Stimulated activated CD4-positive, alpha-beta T cell treated with anti-CD3 and anti-CD28 coated beads, Interleukin-4, amount 100 ng/mL, for 48 hours (primary cell): ENCODE results near the gene KLK12.

Experiments
- DNase-seq, 2 donors: peaks; one replicate each; pipeline ENCODE4 v3.0.0-alpha.2; 2020; ENCODE audit warnings: low read depth in 2 of 2

KLK12 gene

DNA sequence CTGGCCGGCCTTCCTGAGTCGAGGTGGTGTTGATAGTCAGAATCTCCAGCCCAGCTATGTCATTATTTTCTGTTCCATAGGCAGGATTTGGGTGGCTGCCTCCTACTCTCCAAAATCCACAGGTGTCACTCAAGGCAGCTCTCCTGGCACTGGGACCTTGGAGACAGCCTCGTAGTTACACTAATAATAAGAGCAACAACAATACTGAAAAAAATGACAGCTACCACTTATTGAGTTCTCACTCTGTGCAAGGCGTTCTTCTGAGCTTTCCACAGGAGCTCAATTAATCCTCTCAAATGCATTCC, 12.2 kb upstream of the KLK12 start:
- DNase-seq: no peak

DNA sequence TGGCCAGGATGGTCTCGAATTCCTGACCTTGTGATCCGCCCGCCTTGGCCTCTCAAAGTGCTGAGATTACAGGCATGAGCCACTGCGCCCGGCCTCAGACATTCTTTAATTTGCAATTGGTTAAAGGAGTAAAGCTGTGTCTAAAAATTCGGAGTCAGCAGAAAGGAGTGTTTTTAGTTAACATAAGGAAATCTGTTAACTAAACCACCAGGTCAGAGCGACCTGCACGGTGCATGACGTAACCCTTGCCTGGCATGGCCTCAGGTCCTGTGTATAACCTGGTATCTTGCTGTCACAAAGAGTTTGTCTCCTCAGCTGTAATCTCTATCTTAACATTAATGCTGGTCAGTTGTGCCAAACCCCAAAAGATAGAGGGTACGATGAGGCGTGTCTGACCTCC, 9.5 kb upstream of the KLK12 start:
- no peak for DNase-seq

DNA sequence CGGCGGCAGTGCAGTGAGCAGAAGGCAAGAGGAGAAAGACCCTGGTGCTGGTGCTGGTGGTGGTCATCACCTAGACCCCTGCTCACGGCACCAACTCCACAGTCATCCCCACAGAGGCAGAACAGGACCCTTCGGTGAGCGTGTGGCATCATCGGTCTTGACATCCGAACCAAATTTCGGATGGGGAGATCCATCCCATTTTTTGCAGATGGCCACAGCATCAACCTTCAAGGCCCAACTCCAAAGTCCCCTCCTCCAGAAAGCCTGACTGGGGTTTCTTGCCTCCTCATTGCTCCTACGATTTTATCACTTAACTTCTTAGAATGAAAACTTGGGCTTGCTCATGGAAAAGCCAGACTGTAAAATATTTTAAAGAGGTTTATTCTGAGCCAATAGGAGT, 8.7 kb upstream of the KLK12 start:
- DNase-seq: no peak

DNA sequence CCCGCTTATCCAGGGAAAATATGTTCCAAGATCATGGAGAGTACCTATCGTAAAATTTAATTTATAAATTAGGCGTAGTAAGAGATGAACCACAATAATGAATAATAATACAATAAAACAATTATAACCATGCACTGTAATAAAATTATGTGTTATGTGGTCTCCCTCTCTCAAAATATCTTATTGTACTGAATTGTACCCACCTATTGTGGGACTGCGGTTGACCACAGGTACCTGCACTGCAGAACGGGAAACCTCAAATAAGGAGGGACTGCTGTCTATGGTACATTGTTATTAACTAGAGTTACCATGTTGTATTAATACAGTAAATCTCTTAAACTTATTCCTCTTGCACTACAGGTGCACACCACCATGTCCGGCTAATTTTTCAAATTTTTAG, 5.3 kb upstream of the KLK12 start:
- DNase-seq: no peak

DNA sequence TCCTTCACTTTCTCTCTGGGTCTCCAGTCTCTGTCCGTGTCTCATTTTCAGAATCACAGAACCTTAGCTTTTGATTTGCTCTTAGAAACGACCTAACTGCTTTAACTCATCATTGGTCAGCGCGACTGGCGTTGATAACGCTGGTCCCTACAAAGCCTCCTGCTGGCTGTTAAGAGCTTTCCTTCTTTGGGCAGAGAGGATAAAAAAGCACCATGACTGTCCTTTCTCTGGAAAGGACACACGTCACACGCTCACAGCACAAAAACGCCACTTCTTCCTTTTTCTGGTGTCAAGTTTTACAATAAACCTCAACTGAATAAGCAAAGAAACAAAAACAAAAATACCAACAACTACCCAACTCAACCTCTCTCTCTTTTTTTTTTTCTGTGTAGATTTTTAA, 1.7 kb upstream of the KLK12 start:
- no peak for DNase-seq

DNA sequence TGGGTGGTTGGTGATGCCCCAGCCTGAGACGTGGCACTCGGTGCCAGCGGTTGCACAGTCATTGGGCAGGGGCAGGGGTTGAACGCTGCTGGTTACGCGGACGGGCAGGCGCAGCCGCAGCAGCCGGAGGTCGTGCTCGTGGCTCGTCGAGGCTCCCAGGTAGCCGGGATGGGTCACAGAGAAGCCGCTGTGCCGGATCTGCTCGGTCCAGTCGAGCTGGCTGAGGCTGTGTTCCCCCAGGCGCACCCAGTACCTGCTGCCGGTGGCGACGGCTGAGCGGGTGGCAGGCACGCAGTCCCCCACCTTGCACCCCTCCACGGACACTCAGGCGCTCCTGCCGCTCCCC, 2.9 kb downstream of the KLK12 start:
- DNase-seq: no peak

DNA sequence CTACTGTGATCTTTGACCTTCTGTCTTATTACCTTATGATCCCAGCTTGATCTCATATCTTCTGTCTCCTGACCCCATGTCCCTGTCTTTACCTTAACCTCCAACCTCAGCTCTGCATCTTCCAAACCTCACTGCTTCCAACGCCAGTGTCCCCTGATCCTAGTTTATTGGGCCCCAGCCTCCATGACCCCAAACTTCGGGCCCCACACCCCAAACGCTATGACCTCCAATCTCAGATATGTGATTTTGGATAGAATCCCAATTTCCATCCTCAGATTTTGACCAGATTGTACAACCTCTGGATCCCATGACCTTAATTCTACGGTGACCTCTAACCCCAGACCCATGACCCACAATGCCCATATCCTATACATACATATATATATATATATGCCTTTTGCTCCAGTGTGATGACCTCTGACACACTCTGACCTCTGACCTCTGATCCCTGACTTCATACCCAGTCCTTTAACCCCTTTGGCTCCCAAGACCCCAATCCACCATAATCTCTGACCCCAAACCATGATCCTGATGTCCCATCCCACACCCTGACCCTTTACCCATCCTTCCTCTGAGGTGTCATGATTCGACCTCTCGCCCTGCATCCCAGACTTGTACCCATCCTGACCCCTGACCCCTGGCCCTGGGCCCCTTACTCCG, 3.5 kb downstream of the KLK12 start:
- DNase-seq: no peak

DNA sequence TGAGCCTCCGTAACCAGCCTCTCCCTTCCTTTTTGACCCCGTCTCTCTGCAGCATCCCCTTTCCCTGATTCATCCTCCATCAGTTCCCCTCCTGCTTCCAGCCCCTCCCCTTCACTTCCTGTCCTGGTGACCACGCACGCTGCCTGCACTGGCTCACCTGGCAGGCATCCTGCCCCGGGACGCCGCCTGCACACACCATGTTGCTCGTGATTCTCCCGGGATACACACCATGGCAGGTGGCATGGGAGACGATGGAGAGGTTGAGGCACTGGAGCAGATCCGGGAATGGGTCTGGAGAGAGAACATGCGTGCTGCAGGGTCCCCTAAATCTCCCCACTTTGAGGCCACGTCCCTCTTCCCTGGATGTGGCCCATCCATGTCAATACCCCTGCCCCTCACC, 4.2 kb downstream of the KLK12 start:
- DNase-seq: no peak

DNA sequence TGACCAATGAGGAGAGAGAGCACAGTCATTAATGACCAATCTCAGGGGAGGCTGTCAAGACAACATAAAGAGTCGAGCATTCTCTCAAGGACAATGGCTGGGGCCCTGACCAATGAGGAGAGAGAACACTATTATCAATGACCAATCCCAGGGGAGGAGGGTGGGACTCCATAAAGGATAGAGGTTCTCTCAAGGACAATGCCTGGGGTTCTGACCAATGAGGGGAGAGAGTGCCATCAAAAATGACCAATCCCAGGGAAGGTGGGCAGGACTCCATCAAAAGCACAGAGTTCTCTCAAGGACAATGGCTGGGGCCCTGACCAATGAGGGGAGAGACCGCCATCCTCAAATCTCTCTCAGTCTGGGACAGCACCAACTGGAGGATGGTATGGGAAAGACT, 5.1 kb downstream of the KLK12 start:
- no peak for DNase-seq

DNA sequence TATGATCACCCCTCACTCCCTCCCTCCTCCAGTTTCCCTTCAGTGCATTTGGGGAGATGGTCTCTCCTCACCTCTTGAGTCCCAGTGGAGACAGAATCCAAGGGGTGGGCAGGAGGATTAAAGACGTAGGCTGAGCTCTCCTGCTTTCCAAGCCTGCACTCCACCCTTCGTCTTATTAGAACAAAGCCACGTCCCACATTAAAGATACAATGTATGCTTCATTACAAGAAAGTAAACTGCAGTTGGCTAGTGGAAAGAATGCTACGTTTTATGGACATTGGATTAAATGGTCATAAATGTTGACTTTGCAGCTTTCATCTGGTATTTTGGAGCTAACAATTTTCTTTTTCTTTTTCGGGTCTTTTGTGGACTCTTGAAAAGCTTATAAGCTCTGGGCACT, 6.9 kb downstream of the KLK12 start:
- DNase-seq: no peak

DNA sequence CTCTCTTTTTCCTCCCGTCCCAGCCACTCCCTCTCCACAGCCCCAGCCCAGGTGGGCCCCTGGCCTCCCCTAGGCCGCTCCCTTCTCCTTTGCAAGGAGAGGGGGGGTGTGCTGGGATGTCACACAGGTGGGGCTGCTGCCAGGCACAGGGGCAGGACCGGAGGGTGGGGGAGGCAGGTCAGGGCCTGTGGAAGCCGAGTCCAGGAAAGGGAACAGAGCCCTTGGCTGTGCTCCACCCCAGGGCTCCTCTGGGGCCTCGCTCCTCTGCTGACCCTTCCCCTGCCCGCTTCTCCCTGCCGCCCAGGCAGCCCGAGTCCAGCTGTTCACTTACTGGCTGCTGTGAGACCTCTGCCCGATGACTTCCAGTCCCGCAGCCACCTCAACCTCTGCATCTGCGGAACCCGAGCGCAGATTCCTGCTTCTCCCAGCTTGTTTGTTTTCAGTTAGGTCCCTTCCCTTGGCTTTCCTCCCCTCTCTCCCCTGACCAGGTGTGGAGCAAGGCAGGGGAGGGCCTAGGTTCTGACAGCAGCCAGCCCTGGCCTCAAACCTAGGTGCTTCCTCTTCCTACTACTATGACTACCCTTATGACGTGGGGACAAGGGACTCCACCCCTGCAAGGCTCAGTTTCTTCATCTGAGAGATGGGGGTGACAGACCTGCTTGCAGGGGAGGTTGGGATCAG, 7.5 kb downstream of the KLK12 start:
- DNase-seq: no peak

DNA sequence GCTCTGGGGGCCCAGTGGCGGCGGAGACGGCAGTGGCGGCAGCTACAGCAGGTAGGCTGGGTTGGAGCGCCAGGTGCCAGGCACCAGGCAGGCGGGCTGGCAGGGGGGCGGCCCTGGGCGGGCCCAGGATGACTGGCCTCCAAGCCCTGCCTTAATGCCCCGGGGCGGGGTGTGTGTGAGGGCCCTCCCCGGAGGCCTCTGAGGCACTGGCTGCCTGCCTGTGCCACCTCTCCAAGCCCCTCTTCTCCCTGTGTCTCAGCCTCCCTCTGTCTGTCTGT, 8.3 kb downstream of the KLK12 start, which contains the start of gene KLK11:
TSS of gene KLK11 (minus strand) at position 63 of the 278 bp plus-strand sequence. CDS start 985 bp downstream, outside the sequence.
- no peak for DNase-seq

DNA sequence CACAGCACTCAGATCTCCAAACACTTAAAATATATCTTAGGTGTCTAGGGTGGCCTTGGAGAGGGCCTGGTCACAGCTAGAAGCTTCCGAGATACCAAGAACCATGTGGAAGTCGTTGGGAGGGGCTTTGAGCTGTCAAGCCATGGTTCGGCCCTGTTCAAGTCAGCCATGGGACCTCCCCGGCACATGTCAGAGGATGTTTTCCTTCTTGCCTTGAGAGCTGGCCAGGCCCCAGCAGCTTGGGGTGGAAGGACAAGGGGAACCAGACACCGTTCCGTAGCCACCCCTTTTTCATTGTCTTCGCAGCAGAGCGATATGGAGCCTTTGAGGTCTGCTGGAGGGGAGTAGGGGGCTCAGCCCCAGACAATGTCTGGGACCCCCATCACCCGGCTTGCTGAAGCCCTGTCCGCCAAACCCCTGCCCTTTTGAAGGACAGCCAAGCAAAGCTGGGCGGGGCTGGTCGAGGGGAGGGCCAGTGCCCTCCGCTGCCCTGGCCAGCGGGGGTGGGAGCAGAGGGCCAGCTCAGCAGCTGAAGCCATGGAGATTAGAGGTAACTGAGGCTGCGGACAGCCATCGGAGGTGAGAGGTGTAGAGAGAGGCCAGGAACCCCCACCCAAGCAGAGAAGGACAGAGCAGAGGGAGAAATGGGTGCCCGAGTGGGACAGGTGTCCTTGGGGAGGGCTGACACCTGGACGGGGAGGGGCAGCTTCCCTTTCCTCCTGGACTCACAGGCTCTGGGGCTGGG, 8.8 kb downstream of the KLK12 start:
- DNase-seq: no peak

DNA sequence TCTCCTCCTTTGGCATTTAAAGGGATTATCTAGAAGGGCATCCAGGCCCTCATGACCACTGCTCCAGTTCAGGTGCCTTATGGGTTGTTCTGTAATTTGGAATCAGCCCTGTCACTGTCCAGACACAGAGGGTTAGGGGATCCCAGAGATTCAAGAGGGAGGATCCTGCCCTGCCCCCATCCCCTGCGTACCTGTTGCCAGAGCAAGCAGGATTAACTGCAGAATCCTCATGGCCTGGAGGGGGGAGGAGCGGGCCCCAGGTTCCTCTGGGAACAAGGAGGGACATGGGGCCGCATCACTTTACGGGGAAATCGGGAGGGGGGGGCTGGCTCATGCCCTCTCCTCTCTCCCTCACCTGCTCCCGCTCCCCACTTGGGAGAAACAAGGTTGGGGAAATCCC, 9.4 kb downstream of the KLK12 start:
- DNase-seq: no peak

DNA sequence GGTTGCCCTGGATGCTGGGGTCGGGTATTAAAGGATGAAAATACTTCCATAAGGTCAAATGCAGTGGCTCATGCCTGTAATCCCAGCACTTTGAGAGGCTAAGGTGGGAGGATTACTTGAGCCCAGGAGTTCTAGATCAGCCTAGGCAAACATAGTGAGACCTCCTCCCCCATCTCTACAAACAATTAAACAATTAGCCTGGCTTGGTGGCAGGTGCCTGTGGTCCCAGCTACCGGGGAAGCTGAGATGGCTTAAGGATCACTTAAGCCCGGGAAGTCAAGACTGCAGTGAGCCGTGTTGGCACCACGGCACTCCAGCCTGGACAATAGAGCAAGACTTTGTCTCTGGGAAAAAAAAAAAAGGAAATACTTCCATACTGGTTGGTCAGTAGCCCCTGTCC, 9.9 kb downstream of the KLK12 start:
- DNase-seq: no peak

DNA sequence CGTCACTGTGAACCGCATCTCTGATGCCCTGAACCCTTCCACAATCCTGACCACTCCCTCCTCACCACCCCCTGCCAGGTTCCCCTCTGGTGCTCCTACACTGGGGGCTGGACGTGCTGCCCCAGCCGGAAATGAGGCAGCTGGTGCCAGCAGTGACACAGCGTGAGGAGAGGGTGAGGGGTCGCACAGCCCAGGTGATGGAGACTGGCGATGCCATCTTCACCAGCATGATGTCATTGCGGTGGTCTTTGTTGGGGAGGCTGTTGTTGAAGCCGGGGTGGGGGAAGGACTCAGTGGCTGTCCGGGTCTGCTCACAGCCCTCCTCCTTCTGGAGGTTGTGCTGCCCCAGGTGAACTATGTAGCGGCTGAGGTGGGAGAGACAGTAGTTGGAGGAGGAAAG, 10.9 kb downstream of the KLK12 start:
- DNase-seq: no peak

DNA sequence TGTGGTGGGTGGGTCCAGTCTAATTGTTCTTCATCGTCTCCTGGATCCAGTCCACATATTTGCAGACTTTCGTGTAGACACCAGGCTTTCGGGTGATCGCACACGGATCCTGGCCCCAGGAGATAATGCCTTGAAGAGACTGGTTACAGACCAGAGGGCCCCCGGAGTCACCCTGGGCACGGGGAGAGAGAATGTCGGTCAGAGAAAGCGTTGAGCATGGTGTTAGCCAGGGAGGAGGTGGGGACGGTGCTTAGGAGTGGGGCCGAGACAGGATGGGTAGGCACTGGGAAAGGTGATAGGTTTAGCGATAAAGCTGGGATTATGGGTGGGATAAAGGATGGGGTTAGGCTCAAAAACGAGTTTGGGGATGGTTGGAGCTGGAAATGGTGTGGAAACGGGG, 12.3 kb downstream of the KLK12 start:
- no peak for DNase-seq

DNA sequence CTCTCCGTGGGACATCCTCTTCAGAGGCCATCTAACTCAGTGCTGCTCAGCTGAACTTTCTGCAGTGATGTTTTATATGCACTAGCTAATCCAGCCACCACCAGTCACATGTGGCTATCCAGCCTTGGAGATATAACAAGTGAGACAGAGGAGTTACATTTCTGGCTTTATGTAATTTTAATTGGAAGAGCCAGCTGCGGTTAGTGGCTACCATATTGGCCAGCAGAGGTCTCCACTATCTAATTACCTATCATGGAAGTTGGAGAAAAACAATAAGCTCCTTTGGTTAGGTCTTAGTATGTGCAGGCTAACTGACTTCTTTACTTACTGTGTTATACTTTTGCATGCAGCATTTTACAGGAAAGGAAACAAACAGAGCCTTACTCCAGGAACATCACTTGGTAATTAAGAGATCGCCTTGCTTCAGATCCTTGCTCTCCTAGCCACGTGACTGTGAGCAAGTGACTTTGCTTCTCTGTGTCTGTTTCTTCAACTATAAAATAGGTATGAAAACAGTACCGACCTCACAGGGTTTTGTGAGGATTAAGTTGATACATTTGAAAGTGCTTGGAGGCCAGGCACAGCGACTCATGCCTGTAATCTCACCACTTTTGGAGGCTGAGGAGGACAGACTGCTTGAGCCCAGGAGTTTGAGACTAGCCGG, 13.7 kb downstream of the KLK12 start:
- no peak for DNase-seq

DNA sequence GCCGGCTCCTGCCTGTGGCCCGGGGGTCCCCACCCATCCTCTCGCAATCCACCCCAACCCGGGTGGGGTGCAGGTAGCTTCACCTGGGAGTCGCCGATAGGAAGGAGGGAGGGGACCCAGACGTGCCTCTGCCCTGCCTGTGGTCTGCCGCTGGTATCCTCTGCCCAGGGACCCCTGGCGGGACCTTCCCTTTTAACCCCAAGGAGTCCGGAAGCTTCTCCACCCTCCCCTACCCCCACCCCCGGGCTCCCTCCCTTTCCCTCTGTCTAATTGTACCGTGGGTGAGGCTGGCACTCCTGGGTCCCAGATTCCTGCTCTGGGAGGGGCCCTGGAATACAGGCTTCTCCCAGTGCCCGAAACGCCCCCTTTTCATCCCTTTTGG, 15.3 kb downstream of the KLK12 start, which contains the start of gene KLK10:
TSS of gene KLK10 (minus strand) at position 166 of the 382 bp plus-strand sequence. CDS start 579 bp downstream, outside the sequence.
- no peak for DNase-seq

DNA sequence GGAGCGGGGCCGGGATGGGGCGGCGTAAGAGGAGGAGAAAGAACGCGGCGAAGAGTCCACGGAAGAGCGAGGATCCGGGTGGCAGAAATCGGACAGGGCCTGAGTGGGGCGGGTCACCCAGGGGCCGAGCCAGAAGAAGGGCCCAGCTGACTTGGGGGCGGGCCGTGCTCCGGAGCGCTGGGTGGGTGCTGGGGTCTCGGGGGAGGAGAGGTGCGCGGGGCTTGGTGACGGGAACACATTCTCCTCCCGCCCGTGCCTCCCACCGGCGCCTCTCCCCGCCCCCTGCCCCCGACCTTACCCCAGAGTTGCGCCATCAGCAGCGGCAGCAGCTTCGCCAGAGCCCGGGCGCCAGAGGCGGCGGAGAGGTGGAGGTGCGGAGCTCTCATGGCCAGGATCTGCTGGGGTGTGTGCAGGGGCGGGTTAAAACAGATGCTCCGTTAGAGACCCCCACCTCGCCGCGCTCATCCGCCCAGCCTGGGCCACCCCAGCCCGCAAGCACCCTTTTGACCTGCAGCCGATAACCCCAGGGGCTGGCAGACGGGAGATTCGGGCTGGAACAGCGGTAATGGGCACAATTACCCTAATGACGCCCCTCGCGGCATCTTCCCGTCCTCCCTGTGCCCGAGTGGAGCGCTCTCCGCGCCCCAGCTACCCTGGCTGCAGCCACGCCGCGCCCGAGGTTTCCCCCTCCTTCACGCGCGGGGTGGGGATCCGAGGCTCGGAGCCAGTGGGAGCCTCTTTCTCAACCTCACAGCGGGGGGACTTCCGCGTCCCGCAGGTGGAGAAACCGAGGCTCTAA, 15.9 kb downstream of the KLK12 start:
- DNase-seq: no peak

DNA sequence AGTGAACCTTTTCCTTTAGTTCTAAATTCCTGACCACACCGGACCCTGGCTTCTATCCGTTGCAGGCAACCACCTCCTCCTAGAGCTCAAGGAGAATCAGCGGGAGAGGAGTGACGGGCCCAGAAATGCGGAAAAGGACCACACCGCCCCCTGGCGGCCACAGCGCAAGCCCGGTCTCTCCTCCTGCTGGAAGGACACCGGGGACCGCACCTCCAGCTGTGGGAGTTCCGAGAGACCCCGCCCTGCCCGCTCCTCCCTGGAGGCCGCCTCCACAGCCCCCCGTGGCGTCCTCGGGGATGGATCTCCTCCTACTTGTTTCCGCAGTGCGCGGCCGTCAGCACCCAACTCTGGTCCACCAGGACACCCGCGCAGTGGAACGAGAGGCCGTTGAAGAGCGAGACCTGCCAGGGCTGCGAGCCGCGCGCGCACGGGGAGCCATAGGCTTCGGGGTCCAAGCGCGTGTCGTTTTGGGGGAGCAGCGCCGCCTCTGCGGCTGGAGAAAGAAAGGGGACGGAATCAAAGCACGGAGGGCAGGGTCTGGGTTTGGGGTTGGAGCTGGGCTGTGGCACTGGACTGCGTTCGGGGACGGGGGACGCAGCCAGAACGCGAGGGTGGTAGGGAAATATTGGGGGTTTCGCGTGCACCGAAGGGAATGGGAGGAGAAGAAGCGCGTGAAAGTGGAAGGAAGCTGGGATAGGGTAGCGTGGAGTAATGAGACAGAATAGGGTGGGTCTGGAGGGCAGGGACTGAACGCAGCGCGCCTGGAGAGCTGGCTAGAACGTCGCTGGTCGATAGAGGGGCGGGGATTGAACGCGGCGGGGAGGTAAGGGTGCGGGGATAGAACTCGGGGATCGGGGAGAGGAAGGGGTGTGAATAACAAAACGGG, 17.8 kb downstream of the KLK12 start:
- DNase-seq: peak; percentile 42 to 75
